ENCODE results near the gene PET100. TPM values are rescaled to one million over a fixed set of nuclear protein-coding genes. Genes with fewer than 3 reads are reported as not detected.

PET100 gene
- total RNA-seq, 1 experiment from 2014 or later = 129 TPM

GRCh38 chr19:7607874-7608560 is 21.6 kb upstream of the PET100 start:
- DNase-seq (ENCODE audit: low spot score) = no peak
- Histone ChIP-seq H3K4me3 (ENCODE audit: low read depth, low read length, poor library complexity, severe bottlenecking) (no peak overlapping the region), H3K9me3 (ENCODE audit: low read depth, low read length, poor library complexity, severe bottlenecking) (no peaks in the 10 kb centered on the region), H3K4me1 (ENCODE audit: insufficient read depth, low read length, poor library complexity, severe bottlenecking) (no peaks in the 10 kb centered on the region), H3K27ac (ENCODE audit: low read depth, low read length, poor library complexity, severe bottlenecking) (no peak overlapping the region), H3K36me3 (ENCODE audit: insufficient read depth, low read length, poor library complexity, severe bottlenecking) (no peaks in the 10 kb centered on the region), H3K27me3 (replicated peaks; ENCODE audit: insufficient read depth, low read depth, low read length, poor library complexity) (no peaks in the 10 kb centered on the region)
- ChIA-PET POLR2A (ENCODE audit: low non-redundant PET) (no interaction called here), CTCF (no interaction called here)
- no peak for TF ChIP-seq EZH2 (IDR thresholded peaks at IDR 0.05; ENCODE audit: borderline replicate concordance, low read depth, low read length, poor library complexity, severe bottlenecking)
- TF ChIP-seq CTCF (conservative IDR thresholded peaks at IDR 0.05; ENCODE audit: low read depth, low read length) = no peak
- BruUV-seq (replicated peaks) = no TSS peak
- intact Hi-C loops (cut with micrococcal nuclease; ENCODE audit: unreplicated experiment) = no loop called here

- DNase-seq (ENCODE audit: low spot score) = no peak
- TF ChIP-seq EZH2 (IDR thresholded peaks at IDR 0.05; ENCODE audit: borderline replicate concordance, low read depth, low read length, poor library complexity, severe bottlenecking) (no peak), CTCF (conservative IDR thresholded peaks at IDR 0.05; ENCODE audit: low read depth, low read length) (no peak)
- ChIA-PET CTCF (no interaction called here), POLR2A (ENCODE audit: low non-redundant PET) (no interaction called here)
- no peak overlapping the region for H3K4me3 ChIP-seq (ENCODE audit: low read depth, low read length, poor library complexity, severe bottlenecking)
- intact Hi-C loops (cut with micrococcal nuclease; ENCODE audit: unreplicated experiment) = no loop called here
- H3K9me3 ChIP-seq (ENCODE audit: low read depth, low read length, poor library complexity, severe bottlenecking) = no peaks in the 10 kb centered on the region
- BruUV-seq (replicated peaks) = no TSS peak
- H3K36me3 ChIP-seq (ENCODE audit: insufficient read depth, low read length, poor library complexity, severe bottlenecking) = no peaks in the 10 kb centered on the region
- no peaks in the 10 kb centered on the region for H3K4me1 ChIP-seq (ENCODE audit: insufficient read depth, low read length, poor library complexity, severe bottlenecking)
- no peak overlapping the region for H3K27ac ChIP-seq (ENCODE audit: low read depth, low read length, poor library complexity, severe bottlenecking)
- no peaks in the 10 kb centered on the region for H3K27me3 ChIP-seq (replicated peaks; ENCODE audit: insufficient read depth, low read depth, low read length, poor library complexity)
Measured at GRCh38 chr19:7610491-7611240, 18.9 kb upstream of the PET100 start.

GRCh38 chr19:7611541-7612279 is 17.9 kb upstream of the PET100 start:
- Histone ChIP-seq H3K9me3 (ENCODE audit: low read depth, low read length, poor library complexity, severe bottlenecking) (no peaks in the 10 kb centered on the region), H3K4me3 (ENCODE audit: low read depth, low read length, poor library complexity, severe bottlenecking) (no peak overlapping the region), H3K27ac (ENCODE audit: low read depth, low read length, poor library complexity, severe bottlenecking) (no peak overlapping the region), H3K36me3 (ENCODE audit: insufficient read depth, low read length, poor library complexity, severe bottlenecking) (no peaks in the 10 kb centered on the region), H3K27me3 (replicated peaks; ENCODE audit: insufficient read depth, low read depth, low read length, poor library complexity) (no peaks in the 10 kb centered on the region), H3K4me1 (ENCODE audit: insufficient read depth, low read length, poor library complexity, severe bottlenecking) (no peaks in the 10 kb centered on the region)
- BruUV-seq (replicated peaks) = no TSS peak
- intact Hi-C loops (cut with micrococcal nuclease; ENCODE audit: unreplicated experiment) = no loop called here
- no peak for DNase-seq (ENCODE audit: low spot score)
- CTCF ChIA-PET = no interaction called here
- no peak for TF ChIP-seq CTCF (conservative IDR thresholded peaks at IDR 0.05; ENCODE audit: low read depth, low read length)
- no peak for TF ChIP-seq EZH2 (IDR thresholded peaks at IDR 0.05; ENCODE audit: borderline replicate concordance, low read depth, low read length, poor library complexity, severe bottlenecking)
- POLR2A ChIA-PET (ENCODE audit: low non-redundant PET) = no interaction called here
